Measurements from ENCODE around the gene NDRG3. TPM values are rescaled to one million over a fixed set of nuclear protein-coding genes. Genes with fewer than 3 reads are reported as not detected.

NDRG3 gene
- total and polyA plus RNA-seq, 2 donors from 2014 or later: 25.3 to 26.4 TPM

- no peak for TF ChIP-seq CTCF (IDR thresholded peaks at IDR 0.05; ENCODE audit: borderline replicate concordance, extremely low read depth, insufficient read depth)
- intact Hi-C loops (cut with DNase I): no loop called here
- FAIRE-seq (no peak), DNase-seq (no peak)
- Histone ChIP-seq H3K4me1 (ENCODE audit: control insufficient read depth in 2 of 3, insufficient read depth in 2 of 3, low read depth in 1 of 3, low read length in 3 of 3) (no peaks in the 10 kb centered on the region), H3K36me3 (ENCODE audit: control insufficient read depth in 2 of 3, insufficient read depth in 3 of 3, low read length in 3 of 3) (no peaks in the 10 kb centered on the region), H3K4me3 (ENCODE audit: low read length in 3 of 3) (no peak overlapping the region), H3K9ac (ENCODE audit: low read length in 3 of 3) (no peak overlapping the region), H3K9me3 (ENCODE audit: control insufficient read depth in 2 of 3, insufficient read depth in 1 of 3, low read length in 3 of 3) (no peaks in the 10 kb centered on the region), H3K27me3 (ENCODE audit: control insufficient read depth, insufficient read depth, low read length) (no peaks in the 10 kb centered on the region), H3K27ac (ENCODE audit: low read depth in 2 of 2, low read length in 2 of 2) (no peak overlapping the region)
Observed at GRCh38 chr20:36624068-36624943, 121.6 kb downstream of the NDRG3 start.

GRCh38 chr20:36623444-36623843 is 122.4 kb downstream of the NDRG3 start:
- Histone ChIP-seq H3K9ac (ENCODE audit: low read length in 3 of 3) (no peak overlapping the region), H3K36me3 (ENCODE audit: control insufficient read depth in 2 of 3, insufficient read depth in 3 of 3, low read length in 3 of 3) (no peaks in the 10 kb centered on the region), H3K9me3 (ENCODE audit: control insufficient read depth in 2 of 3, insufficient read depth in 1 of 3, low read length in 3 of 3) (no peaks in the 10 kb centered on the region), H3K27ac (ENCODE audit: low read depth in 2 of 2, low read length in 2 of 2) (no peak overlapping the region), H3K27me3 (ENCODE audit: control insufficient read depth, insufficient read depth, low read length) (no peaks in the 10 kb centered on the region), H3K4me3 (ENCODE audit: low read length in 3 of 3) (no peak overlapping the region), H3K4me1 (ENCODE audit: control insufficient read depth in 2 of 3, insufficient read depth in 2 of 3, low read depth in 1 of 3, low read length in 3 of 3) (no peaks in the 10 kb centered on the region)
- intact Hi-C loops (cut with DNase I): no loop called here
- TF ChIP-seq CTCF (IDR thresholded peaks at IDR 0.05; ENCODE audit: borderline replicate concordance, extremely low read depth, insufficient read depth): no peak
- DNase-seq (no peak), FAIRE-seq (no peak)

- no peak for TF ChIP-seq CTCF (IDR thresholded peaks at IDR 0.05; ENCODE audit: borderline replicate concordance, extremely low read depth, insufficient read depth)
- intact Hi-C loops (cut with DNase I): no loop called here
- no peak overlapping the region for H3K9ac ChIP-seq (ENCODE audit: low read length in 3 of 3)
- no peak overlapping the region for H3K4me3 ChIP-seq (ENCODE audit: low read length in 3 of 3)
- H3K36me3 ChIP-seq (ENCODE audit: control insufficient read depth in 2 of 3, insufficient read depth in 3 of 3, low read length in 3 of 3): no peaks in the 10 kb centered on the region
- DNase-seq: no peak
- H3K9me3 ChIP-seq (ENCODE audit: control insufficient read depth in 2 of 3, insufficient read depth in 1 of 3, low read length in 3 of 3): no peaks in the 10 kb centered on the region
- H3K27ac ChIP-seq (ENCODE audit: low read depth in 2 of 2, low read length in 2 of 2): no peak overlapping the region
- no peaks in the 10 kb centered on the region for H3K27me3 ChIP-seq (ENCODE audit: control insufficient read depth, insufficient read depth, low read length)
- H3K4me1 ChIP-seq (ENCODE audit: control insufficient read depth in 2 of 3, insufficient read depth in 2 of 3, low read depth in 1 of 3, low read length in 3 of 3): no peaks in the 10 kb centered on the region
- no peak for FAIRE-seq
Observed at GRCh38 chr20:36620917-36621316, 125.0 kb downstream of the NDRG3 start.
